ENCODE measurements around the gene ZNF428.
A peak's percentile ranks its signal among the peaks of the same experiment; 100 is the strongest.
"Not testable (repeated sequence)": the region's sequence is repeated elsewhere in the genome, so short reads cannot be mapped to it uniquely, and the experiment has no call there.

The ZNF428 gene

GRCh38 chr19:43650276-43650675, 30.8 kb upstream of the ZNF428 start:
- H3K9me3 ChIP-seq (ENCODE audit: control insufficient read depth, insufficient read depth, low read length); H3K9ac ChIP-seq (ENCODE audit: low read depth, low read length); H3K4me1 ChIP-seq (ENCODE audit: insufficient read depth, low read length); H3K36me3 ChIP-seq (ENCODE audit: insufficient read depth, low read length): not testable (repeated sequence)

GRCh38 chr19:43649514-43649913, 30.1 kb upstream of the ZNF428 start:
- H3K9ac ChIP-seq (ENCODE audit: low read depth, low read length): no peak overlapping the region
- no peaks in the 10 kb centered on the region for H3K36me3 ChIP-seq (ENCODE audit: insufficient read depth, low read length)
- H3K9me3 ChIP-seq (ENCODE audit: control insufficient read depth, insufficient read depth, low read length): no peaks in the 10 kb centered on the region
- no peaks in the 10 kb centered on the region for H3K4me1 ChIP-seq (ENCODE audit: insufficient read depth, low read length)

- H3K9ac ChIP-seq (ENCODE audit: low read depth, low read length): no peak overlapping the region
- H3K9me3 ChIP-seq (ENCODE audit: control insufficient read depth, insufficient read depth, low read length): no peaks in the 10 kb centered on the region
- no peaks in the 10 kb centered on the region for H3K36me3 ChIP-seq (ENCODE audit: insufficient read depth, low read length)
- H3K4me1 ChIP-seq (ENCODE audit: insufficient read depth, low read length): no peaks in the 10 kb centered on the region
Measured at GRCh38 chr19:43648633-43649032, 29.2 kb upstream of the ZNF428 start.

GRCh38 chr19:43644181-43644580, 24.8 kb upstream of the ZNF428 start:
- no peaks in the 10 kb centered on the region; the same call in 1 of the 2 replicates for H3K4me1 ChIP-seq (ENCODE audit: insufficient read depth, low read length)
- H3K36me3 ChIP-seq (ENCODE audit: insufficient read depth, low read length): no peaks in the 10 kb centered on the region
- H3K9ac ChIP-seq (ENCODE audit: low read depth, low read length): no peak overlapping the region
- H3K9me3 ChIP-seq (ENCODE audit: control insufficient read depth, insufficient read depth, low read length): no peaks in the 10 kb centered on the region

- Histone ChIP-seq H3K36me3 (ENCODE audit: insufficient read depth, low read length) (no peaks in the 10 kb centered on the region), H3K9me3 (ENCODE audit: control insufficient read depth, insufficient read depth, low read length) (no peaks in the 10 kb centered on the region), H3K4me1 (ENCODE audit: insufficient read depth, low read length) (peaks cover 5% of the 10 kb centered on the region; the same call in 1 of the 2 replicates), H3K9ac (ENCODE audit: low read depth, low read length) (no peak overlapping the region)
Measured at GRCh38 chr19:43643326-43643725, 23.9 kb upstream of the ZNF428 start.

- peaks cover 6% of the 10 kb centered on the region; the same call in 1 of the 2 replicates for H3K4me1 ChIP-seq (ENCODE audit: insufficient read depth, low read length)
- no peaks in the 10 kb centered on the region for H3K36me3 ChIP-seq (ENCODE audit: insufficient read depth, low read length)
- no peak overlapping the region for H3K9ac ChIP-seq (ENCODE audit: low read depth, low read length)
- H3K9me3 ChIP-seq (ENCODE audit: control insufficient read depth, insufficient read depth, low read length): no peaks in the 10 kb centered on the region
Measured at GRCh38 chr19:43642531-43642930, 23.1 kb upstream of the ZNF428 start.

- Histone ChIP-seq H3K36me3 (ENCODE audit: insufficient read depth, low read length) (no peaks in the 10 kb centered on the region), H3K9me3 (ENCODE audit: control insufficient read depth, insufficient read depth, low read length) (no peaks in the 10 kb centered on the region), H3K9ac (ENCODE audit: low read depth, low read length) (no peak overlapping the region), H3K4me1 (ENCODE audit: insufficient read depth, low read length) (peaks cover 7% of the 10 kb centered on the region)
Measured at GRCh38 chr19:43641333-43641732, 21.9 kb upstream of the ZNF428 start.

- Histone ChIP-seq H3K36me3 (ENCODE audit: insufficient read depth, low read length) (no peaks in the 10 kb centered on the region), H3K4me1 (ENCODE audit: insufficient read depth, low read length) (peaks cover 13% of the 10 kb centered on the region), H3K9me3 (ENCODE audit: control insufficient read depth, insufficient read depth, low read length) (no peaks in the 10 kb centered on the region), H3K9ac (ENCODE audit: low read depth, low read length) (peak overlapping the region; percentile 71; the same call in 1 of the 2 replicates)
Measured at GRCh38 chr19:43640424-43640757, 21.0 kb upstream of the ZNF428 start.

GRCh38 chr19:43639519-43640423, 20.3 kb upstream of the ZNF428 start, which contains the start of gene CADM4:
Gene CADM4, minus strand, starts transcription at chr19:43639850. Its CDS starts 60 bp downstream, at chr19:43639790.
- H3K4me1 ChIP-seq (ENCODE audit: insufficient read depth, low read length): peaks cover 13% of the 10 kb centered on the region
- peak within 1 kb of the TSS; percentile 71 for H3K9ac ChIP-seq (ENCODE audit: low read depth, low read length)
- no peaks in the 10 kb centered on the region for H3K36me3 ChIP-seq (ENCODE audit: insufficient read depth, low read length)
- no peaks in the 10 kb centered on the region for H3K9me3 ChIP-seq (ENCODE audit: control insufficient read depth, insufficient read depth, low read length)

GRCh38 chr19:43638995-43639518, 19.6 kb upstream of the ZNF428 start:
- H3K9me3 ChIP-seq (ENCODE audit: control insufficient read depth, insufficient read depth, low read length): no peaks in the 10 kb centered on the region
- peak overlapping the region; percentile 57 for H3K9ac ChIP-seq (ENCODE audit: low read depth, low read length)
- H3K4me1 ChIP-seq (ENCODE audit: insufficient read depth, low read length): peaks cover 15% of the 10 kb centered on the region
- no peaks in the 10 kb centered on the region for H3K36me3 ChIP-seq (ENCODE audit: insufficient read depth, low read length)

GRCh38 chr19:43638214-43638994, 19.0 kb upstream of the ZNF428 start:
- Histone ChIP-seq H3K36me3 (ENCODE audit: insufficient read depth, low read length) (no peaks in the 10 kb centered on the region), H3K4me1 (ENCODE audit: insufficient read depth, low read length) (peaks cover 16% of the 10 kb centered on the region), H3K9ac (ENCODE audit: low read depth, low read length) (no peak overlapping the region; the same call in 1 of the 2 replicates), H3K9me3 (ENCODE audit: control insufficient read depth, insufficient read depth, low read length) (no peaks in the 10 kb centered on the region)

GRCh38 chr19:43636121-43636683, 16.8 kb upstream of the ZNF428 start:
- no peaks in the 10 kb centered on the region for H3K36me3 ChIP-seq (ENCODE audit: insufficient read depth, low read length)
- H3K4me1 ChIP-seq (ENCODE audit: insufficient read depth, low read length): peaks cover 16% of the 10 kb centered on the region
- H3K9me3 ChIP-seq (ENCODE audit: control insufficient read depth, insufficient read depth, low read length): no peaks in the 10 kb centered on the region
- peak overlapping the region; percentile 42 for H3K9ac ChIP-seq (ENCODE audit: low read depth, low read length)

GRCh38 chr19:43635561-43635940, 16.1 kb upstream of the ZNF428 start:
- Histone ChIP-seq H3K4me1 (ENCODE audit: insufficient read depth, low read length) (peaks cover 16% of the 10 kb centered on the region), H3K9ac (ENCODE audit: low read depth, low read length) (peak overlapping the region; percentile 68; the same call in 1 of the 2 replicates)
- not testable (repeated sequence) for H3K36me3 ChIP-seq (ENCODE audit: insufficient read depth, low read length); H3K9me3 ChIP-seq (ENCODE audit: control insufficient read depth, insufficient read depth, low read length)

GRCh38 chr19:43634872-43635560, 15.6 kb upstream of the ZNF428 start:
- Histone ChIP-seq H3K4me1 (ENCODE audit: insufficient read depth, low read length) (peaks cover 16% of the 10 kb centered on the region), H3K9ac (ENCODE audit: low read depth, low read length) (peak overlapping the region; percentile 68), H3K9me3 (ENCODE audit: control insufficient read depth, insufficient read depth, low read length) (no peaks in the 10 kb centered on the region), H3K36me3 (ENCODE audit: insufficient read depth, low read length) (no peaks in the 10 kb centered on the region)
